Psoas muscle (tissue), 8 donors: Measurements from ENCODE around the gene CDKN2AIP. TPM values are rescaled to one million over a fixed set of nuclear protein-coding genes. Genes with fewer than 3 reads are reported as not detected.

Source experiments
- ATAC-seq, 4 donors: fragments of 200-7000 bp; cut with Tn5 transposase; one replicate each; pipeline ENCODE4 v1.9.1; 2020; ENCODE audit warnings: moderate library complexity in 3 of 4, mild to moderate bottlenecking in 2 of 4
- DNase-seq, 2 donors: peaks; one replicate each; pipeline ENCODE4 v3.0.0-alpha.2; 2020
- H3K27ac ChIP-seq: fragments of 200-600 bp; one replicate; pipeline ENCODE4 v1.8.0; 2022
- H3K27me3 ChIP-seq, 3 donors: fragments of 200-600 bp in 1 of 3; one replicate each; pipeline versions ENCODE4 v1.6.1 to v1.8.0; 2013 to 2022; ENCODE audit warnings: low read length in 2 of 3, mild to moderate bottlenecking in 2 of 3, moderate library complexity in 1 of 3; ENCODE audit not compliant: insufficient read depth in 3 of 3
- H3K36me3 ChIP-seq, 2 donors: fragments of 200-600 bp in 1 of 2; one replicate each; pipeline versions ENCODE4 v1.6.1 to v1.8.0; 2013 to 2022; ENCODE audit warnings: low read depth in 1 of 2, mild to moderate bottlenecking in 1 of 2, moderate library complexity in 1 of 2; ENCODE audit not compliant: insufficient read depth in 1 of 2
- H3K4me1 ChIP-seq: fragments of 200-600 bp; one replicate; pipeline ENCODE4 v1.8.0; 2022
- H3K4me3 ChIP-seq: fragments of 200-600 bp; one replicate; pipeline ENCODE4 v1.8.0; 2022; ENCODE audit warnings: mild to moderate bottlenecking
- H3K9me3 ChIP-seq: fragments of 200-600 bp; one replicate; pipeline ENCODE4 v1.8.0; 2022
- WGBS, 3 donors: extraction: QIAGEN DNeasy Blood & Tissue Kit; methylation state at CpG; one replicate each; pipeline versions ENCODE4 v1.1.6 to v1.1.7; 2013; 5-methylcytosine and 5-hydroxymethylcytosine counted together
- intact Hi-C, 2 donors: fragments of 100-400 bp; cut with DNase I; formaldehyde crosslinking; loops; one replicate each; pipeline versions ENCODE4 v1.11.0 to v1.14.2; 2022
- polyA plus RNA-seq, 3 donors: library from polyadenylated mRNA; stranded (reverse); fragments of 200-250 nt; gene quantifications; one replicate each; pipeline ENCODE4 v1.2.3, GENCODE V29; 2013
- total RNA-seq, 4 donors: library from RNA; stranded (reverse); fragmentation: NEBNext Ultra II Directional in 2 of 4; extraction: Animal tissue kit (Norgen Biotek cat#: 25700) in 2 of 4; gene quantifications; one replicate each; pipeline versions ENCODE4 v1.2.1 to v1.2.4, GENCODE V29; 2021 to 2023
- TF ChIP-seq, protein P1 (sequence below): fragments of 200-600 bp; IDR thresholded peaks from one replicate; pipeline ENCODE4 v1.8.0; 2022; ENCODE audit warnings: antibody characterized with exemption
- donor health status: healthy with polysubstance abuse.
- donor health status: DM: no; HTN: no; CAD: no; lungs with moderate emphysema.
- donor health status: Bipolar disorder and iron deficiency.
- donor health status: healthy.
- donor health status: DM: yes; HTN: yes; CAD: no.
- donor health status: DM: no; HTN: no; CAD: no.
- donor health status: DM: no; HTN: no; CAD: no.
- donor health status: DM: yes; HTN: yes; CAD: no.

CDKN2AIP gene
- total and polyA plus RNA-seq, 7 donors, result 6.5 to 21.0 (median 8.8) TPM

DNA sequence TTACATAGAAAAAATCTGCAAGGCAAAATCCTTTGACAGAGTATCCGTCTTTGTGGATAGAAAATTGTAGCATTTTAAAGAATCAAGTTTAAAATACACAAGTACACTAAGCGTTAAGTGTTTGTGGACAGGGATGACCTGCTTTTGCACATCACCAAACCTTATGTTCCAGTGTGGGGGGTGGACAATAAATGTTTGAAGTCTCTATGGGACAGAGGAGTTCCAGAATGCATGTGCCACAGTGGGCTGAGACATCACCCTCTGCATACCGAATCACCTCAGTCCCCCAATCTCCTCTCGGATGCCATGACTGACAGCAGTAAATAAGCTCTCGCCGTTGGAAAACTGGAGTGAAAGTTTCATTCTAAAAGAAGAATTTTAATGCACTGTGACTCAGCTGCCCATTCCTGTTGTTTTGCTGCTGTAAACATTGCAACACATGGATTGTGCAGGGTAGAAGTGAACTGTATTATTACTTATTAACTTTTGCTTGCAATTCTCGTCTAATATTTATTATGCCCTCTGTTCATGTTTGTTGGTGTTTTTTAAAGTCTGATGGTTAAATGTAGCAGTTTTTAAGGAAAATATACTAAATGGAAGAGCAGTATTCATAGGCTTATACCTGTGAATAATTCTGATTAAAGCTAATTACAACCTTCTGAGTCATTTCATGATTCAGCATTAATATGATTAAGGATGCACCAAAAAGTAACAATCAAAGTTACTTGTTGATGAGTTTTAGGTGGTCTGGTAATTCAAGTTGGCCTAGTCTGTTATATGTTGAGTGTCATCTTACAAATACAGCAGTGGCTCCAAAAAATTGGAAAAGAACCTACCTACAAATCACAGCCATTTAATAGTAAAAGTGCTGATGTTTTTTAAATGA is 24.0 kb downstream of the CDKN2AIP start:
- Histone ChIP-seq H3K27me3 (no peaks in the 10 kb centered on the region), H3K27ac (no peak overlapping the region), H3K36me3 (no peaks in the 10 kb centered on the region), H3K4me3 (no peak overlapping the region), H3K4me1 (no peaks in the 10 kb centered on the region), H3K9me3 (no peaks in the 10 kb centered on the region)
- no peak for ATAC-seq
- 54 to 71% (median 66%) methylated on average over 7 of the region's 7 CpGs for WGBS, 3 donors
- intact Hi-C loops, result no loop called here
- no peak for DNase-seq
- TF ChIP-seq, protein P1, sequence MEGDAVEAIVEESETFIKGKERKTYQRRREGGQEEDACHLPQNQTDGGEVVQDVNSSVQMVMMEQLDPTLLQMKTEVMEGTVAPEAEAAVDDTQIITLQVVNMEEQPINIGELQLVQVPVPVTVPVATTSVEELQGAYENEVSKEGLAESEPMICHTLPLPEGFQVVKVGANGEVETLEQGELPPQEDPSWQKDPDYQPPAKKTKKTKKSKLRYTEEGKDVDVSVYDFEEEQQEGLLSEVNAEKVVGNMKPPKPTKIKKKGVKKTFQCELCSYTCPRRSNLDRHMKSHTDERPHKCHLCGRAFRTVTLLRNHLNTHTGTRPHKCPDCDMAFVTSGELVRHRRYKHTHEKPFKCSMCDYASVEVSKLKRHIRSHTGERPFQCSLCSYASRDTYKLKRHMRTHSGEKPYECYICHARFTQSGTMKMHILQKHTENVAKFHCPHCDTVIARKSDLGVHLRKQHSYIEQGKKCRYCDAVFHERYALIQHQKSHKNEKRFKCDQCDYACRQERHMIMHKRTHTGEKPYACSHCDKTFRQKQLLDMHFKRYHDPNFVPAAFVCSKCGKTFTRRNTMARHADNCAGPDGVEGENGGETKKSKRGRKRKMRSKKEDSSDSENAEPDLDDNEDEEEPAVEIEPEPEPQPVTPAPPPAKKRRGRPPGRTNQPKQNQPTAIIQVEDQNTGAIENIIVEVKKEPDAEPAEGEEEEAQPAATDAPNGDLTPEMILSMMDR, result no peak

DNA sequence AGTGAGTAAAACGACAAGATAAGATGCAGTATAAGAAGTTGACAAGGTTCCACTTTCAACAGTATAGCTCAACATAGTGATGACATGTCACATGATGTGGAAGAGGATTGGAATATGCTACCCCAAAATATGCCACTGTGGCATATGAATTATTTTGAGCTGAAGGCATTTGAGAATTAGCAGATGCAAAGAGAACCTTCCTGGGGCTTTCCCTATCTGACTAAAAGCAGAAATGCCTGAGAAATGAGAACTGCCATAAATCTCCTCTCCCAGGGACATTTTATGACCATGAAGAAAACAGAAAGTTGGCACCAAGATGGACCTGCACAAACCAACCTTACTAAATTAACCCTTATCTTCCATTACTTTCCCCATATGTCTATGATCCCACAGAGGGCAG is 24.8 kb downstream of the CDKN2AIP start:
- 81 to 92% (median 87%) methylated on average over 1 of the region's 1 CpG for WGBS, 3 donors
- Histone ChIP-seq H3K27ac (no peak overlapping the region), H3K9me3 (no peaks in the 10 kb centered on the region), H3K27me3 (no peaks in the 10 kb centered on the region), H3K4me3 (no peak overlapping the region), H3K36me3 (no peaks in the 10 kb centered on the region), H3K4me1 (no peaks in the 10 kb centered on the region)
- TF ChIP-seq, protein P1, result no peak
- ATAC-seq (no peak), DNase-seq (no peak)
- intact Hi-C loops, result no loop called here

DNA sequence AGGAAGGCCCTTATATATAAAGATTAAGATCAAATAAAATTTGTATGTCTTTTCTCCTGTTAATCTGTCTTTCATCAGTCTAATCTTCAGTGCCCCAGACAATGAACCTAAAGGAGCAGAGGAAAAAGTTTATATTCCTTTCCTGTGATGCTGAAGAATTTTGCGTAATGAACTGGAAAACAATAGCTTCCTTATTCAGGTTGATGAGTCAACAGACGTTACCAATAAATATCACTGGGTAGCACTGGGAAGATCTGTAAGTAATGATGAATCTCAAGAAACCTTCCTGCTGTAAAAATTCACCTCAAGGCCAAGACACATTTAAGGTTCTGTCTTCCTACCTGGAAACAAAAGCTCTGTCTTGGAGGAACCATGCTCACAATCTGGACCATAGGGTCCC is 25.5 kb downstream of the CDKN2AIP start:
- WGBS, 3 donors, result 78 to 82% (median 80%) methylated on average over 2 of the region's 2 CpGs
- Histone ChIP-seq H3K27ac (no peak overlapping the region), H3K4me3 (no peak overlapping the region), H3K27me3 (no peaks in the 10 kb centered on the region), H3K36me3 (no peaks in the 10 kb centered on the region), H3K9me3 (no peaks in the 10 kb centered on the region), H3K4me1 (no peaks in the 10 kb centered on the region)
- DNase-seq (no peak), ATAC-seq (no peak)
- TF ChIP-seq, protein P1, result no peak
- intact Hi-C loops, result loop anchor here (2.0 to 10.0 kb wide), 3 partner anchors 133 to 695 kb away; no protein-coding TSS in a partner anchor

DNA sequence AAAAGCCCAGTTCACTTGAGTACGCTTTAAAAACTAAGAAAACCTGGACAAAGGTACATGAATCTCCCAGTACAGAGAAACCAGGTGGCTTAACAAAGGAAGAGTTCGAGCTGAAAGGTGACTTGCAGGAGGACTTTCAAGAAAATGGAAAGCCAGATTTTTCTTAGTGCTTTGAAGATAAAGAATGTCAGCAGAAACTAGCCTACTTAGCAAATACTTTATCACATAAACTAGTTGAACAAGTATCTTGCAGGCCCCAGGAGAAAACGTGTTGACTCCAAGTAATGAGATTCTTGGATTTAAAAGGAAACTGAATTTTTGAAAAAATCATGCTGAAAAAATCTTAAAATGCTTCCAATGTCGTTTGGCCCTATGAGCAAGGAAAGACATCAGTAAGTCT is 26.4 kb downstream of the CDKN2AIP start:
- 77 to 82% (median 80%) methylated on average over 4 of the region's 4 CpGs for WGBS, 3 donors
- no peaks in the 10 kb centered on the region for H3K4me1 ChIP-seq
- TF ChIP-seq, protein P1, result no peak
- DNase-seq (no peak), ATAC-seq (no peak)
- H3K9me3 ChIP-seq, result no peaks in the 10 kb centered on the region
- H3K36me3 ChIP-seq, result no peaks in the 10 kb centered on the region
- intact Hi-C loops, result loop anchor here (2.0 to 10.0 kb wide), 3 partner anchors 132 to 694 kb away; no protein-coding TSS in a partner anchor
- H3K27me3 ChIP-seq, result no peaks in the 10 kb centered on the region
- no peak overlapping the region for H3K4me3 ChIP-seq
- no peak overlapping the region for H3K27ac ChIP-seq
